Skeletal muscle satellite cell (primary cell): ENCODE measurements around the gene RASSF6.
"Not testable (repeated sequence)": the region's sequence is repeated elsewhere in the genome, so short reads cannot be mapped to it uniquely, and the experiment has no call there.

Experiments
- H3K27me3 ChIP-seq: 2 replicates; pipeline ENCODE4 v1.7.0; 2013; ENCODE audit warnings: low read length; ENCODE audit not compliant: control insufficient read depth, insufficient read depth
- H3K36me3 ChIP-seq: 2 replicates; pipeline ENCODE4 v1.7.0; 2013; ENCODE audit warnings: mild to moderate bottlenecking, control low read depth, low read length; ENCODE audit not compliant: insufficient read depth
- H3K4me1 ChIP-seq: 2 replicates; pipeline ENCODE4 v1.7.0; 2013; ENCODE audit warnings: low read length; ENCODE audit not compliant: control insufficient read depth, insufficient read depth
- H3K4me2 ChIP-seq: 2 replicates; pipeline ENCODE4 v1.7.0; 2013; ENCODE audit warnings: mild to moderate bottlenecking, low read length
- H3K4me3 ChIP-seq: 2 replicates; pipeline ENCODE4 v1.7.0; 2013; ENCODE audit warnings: low read length
- H3K9ac ChIP-seq: 2 replicates; pipeline ENCODE4 v1.7.0; 2013; ENCODE audit warnings: mild to moderate bottlenecking, low read depth, low read length, moderate library complexity
- H3K9me3 ChIP-seq: replicated peaks from 2 replicates; pipeline ENCODE4 v1.7.0; 2013; ENCODE audit warnings: mild to moderate bottlenecking, control low read depth, low read length

RASSF6 gene

DNA sequence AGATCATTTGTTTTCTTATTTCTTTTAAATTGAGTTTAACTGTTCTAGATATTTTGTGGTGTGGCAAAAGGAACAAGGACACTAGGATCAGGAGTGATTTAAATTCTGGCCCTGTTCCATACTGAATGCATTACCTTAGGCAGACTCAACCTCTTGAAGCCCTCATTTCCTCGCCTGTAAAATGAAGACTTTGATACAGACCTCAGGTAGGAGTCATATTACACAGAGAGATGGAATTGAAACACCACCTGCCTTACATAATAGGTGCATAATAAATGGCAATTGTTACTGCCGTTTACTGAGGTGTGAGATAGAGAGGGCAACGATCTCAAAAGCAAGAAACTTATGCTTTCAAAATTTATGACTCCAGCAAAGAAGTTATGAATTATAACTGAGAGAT, 28.2 kb upstream of the RASSF6 start:
- H3K4me3 ChIP-seq, result no peak overlapping the region
- H3K27me3 ChIP-seq, result no peaks in the 10 kb centered on the region
- no peaks in the 10 kb centered on the region for H3K36me3 ChIP-seq
- H3K9ac ChIP-seq, result no peak overlapping the region
- H3K9me3 ChIP-seq, result no peaks in the 10 kb centered on the region
- H3K4me1 ChIP-seq, result no peaks in the 10 kb centered on the region
- H3K4me2 ChIP-seq, result no peak overlapping the region

DNA sequence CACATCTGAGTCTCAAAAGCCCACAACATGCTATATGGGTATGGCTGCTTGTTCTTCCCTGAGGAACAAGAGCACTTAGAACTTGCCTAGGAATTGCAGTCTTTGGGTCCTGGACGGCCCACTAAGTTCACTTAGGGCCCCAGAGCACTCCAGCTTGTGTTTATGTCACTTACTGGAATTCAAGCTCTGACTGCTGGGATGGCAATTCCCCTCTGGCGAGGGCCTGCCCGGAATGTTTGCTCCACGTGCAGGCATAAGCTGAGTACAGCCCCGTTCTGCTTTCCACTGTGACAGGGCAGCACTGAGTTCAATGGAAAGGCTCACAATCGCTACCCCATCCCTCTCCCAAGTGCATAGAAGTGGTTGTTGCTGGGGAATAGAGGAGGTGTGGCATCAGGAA, 25.9 kb upstream of the RASSF6 start:
- H3K9ac ChIP-seq, result no peak overlapping the region
- H3K4me3 ChIP-seq, result no peak overlapping the region
- no peaks in the 10 kb centered on the region for H3K36me3 ChIP-seq
- no peaks in the 10 kb centered on the region for H3K9me3 ChIP-seq
- no peak overlapping the region for H3K4me2 ChIP-seq
- H3K4me1 ChIP-seq, result no peaks in the 10 kb centered on the region
- H3K27me3 ChIP-seq, result no peaks in the 10 kb centered on the region

DNA sequence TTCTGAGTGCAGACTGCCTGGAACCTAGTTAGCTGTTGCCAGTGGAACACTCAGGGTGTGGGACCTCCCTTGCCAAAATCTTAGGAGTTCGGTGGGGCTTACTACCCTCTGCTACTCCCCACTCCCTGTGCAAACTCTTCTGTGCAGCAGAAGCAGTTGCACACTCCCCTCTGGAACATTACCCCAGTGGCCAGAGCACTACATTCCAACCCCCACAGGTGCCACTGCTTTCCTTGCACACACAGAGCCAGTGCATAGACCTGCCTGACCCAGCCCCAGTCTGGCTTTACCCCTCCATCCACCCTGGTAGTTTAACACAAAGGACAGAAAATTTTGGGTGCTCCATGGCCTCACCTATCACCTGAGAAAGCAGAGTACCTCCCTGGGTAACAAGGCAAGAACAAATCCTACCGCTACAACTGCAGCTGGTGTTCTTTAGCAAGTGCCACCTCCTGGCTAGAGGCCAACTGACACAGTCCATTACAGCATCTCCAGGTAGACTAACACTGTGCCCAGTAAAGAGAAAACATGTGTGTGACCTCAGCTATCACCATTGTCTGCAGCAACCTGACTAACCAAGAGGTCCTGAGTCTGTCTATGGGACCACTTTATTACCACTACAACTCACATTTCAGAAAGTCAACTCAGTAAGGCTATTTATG, 11.5 kb upstream of the RASSF6 start:
- H3K9me3 ChIP-seq, result no peaks in the 10 kb centered on the region
- H3K4me3 ChIP-seq, result no peak overlapping the region
- no peaks in the 10 kb centered on the region for H3K4me1 ChIP-seq
- H3K36me3 ChIP-seq, result no peaks in the 10 kb centered on the region
- H3K27me3 ChIP-seq, result no peaks in the 10 kb centered on the region
- no peak overlapping the region for H3K9ac ChIP-seq
- H3K4me2 ChIP-seq, result no peak overlapping the region

DNA sequence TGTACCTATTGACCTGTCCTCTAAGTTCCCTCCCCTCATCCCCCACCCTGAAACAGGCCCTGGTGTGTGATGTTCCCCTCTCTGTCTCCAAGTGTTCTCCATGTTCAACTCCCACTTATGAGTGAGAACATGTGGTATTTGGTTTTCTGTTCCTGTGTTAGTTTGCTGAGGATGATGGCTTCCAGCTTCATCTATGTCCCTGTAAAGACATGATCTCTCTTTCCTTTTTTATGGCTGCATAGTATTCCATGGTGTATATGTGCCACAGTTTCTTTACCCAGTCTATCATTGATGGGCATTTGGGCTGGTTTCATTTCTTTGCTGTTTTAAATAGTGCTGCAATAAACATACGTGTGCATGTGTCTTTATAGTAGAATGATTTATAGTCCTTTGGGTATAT, 8.6 kb upstream of the RASSF6 start:
- not testable (repeated sequence) for H3K9ac ChIP-seq, H3K36me3 ChIP-seq, H3K4me3 ChIP-seq, H3K9me3 ChIP-seq, H3K27me3 ChIP-seq, H3K4me1 ChIP-seq, H3K4me2 ChIP-seq

DNA sequence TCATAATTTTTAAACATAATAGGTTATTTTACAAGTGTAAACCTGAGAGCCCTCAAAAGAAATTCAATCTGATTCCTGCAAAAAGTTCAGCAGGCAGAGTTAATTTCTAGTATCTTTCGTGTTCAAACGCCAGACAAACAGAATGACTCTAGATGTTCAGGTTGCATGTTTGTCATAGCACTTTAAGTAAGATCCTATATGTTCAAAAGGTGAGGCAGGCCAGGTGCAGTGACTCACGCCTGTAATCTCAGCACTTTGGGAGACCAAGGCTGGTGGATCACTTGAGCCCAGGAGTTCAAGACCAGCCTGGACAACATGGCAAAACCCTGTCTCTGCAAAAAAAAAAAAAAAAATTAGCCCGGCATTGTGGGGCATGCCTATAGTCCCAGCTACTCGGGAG, 1.1 kb upstream of the RASSF6 start:
- Histone ChIP-seq H3K4me2 (no peak overlapping the region), H3K27me3 (no peaks in the 10 kb centered on the region), H3K9me3 (no peaks in the 10 kb centered on the region), H3K4me3 (no peak overlapping the region), H3K36me3 (no peaks in the 10 kb centered on the region), H3K9ac (no peak overlapping the region), H3K4me1 (peaks cover 7% of the 10 kb centered on the region)

DNA sequence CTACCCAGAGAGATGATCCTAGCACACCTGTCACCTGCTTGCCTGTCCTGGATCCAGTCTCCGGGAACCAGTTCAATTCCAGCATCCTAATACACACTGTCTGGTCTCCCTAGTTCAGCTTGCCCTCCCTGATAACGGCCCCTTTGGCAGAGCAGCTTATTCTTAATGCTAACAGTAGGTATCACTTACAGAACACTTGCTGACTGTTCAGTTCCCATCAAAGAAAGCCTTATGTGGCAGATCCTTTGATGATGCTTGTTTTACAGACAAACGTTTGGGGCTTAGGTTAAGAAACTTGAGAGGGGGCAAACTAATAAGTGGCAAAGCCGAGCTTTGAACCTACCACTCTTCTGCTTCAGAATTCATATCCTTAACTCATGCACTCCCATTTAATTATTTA, 890 bp downstream of the RASSF6 start:
- Histone ChIP-seq H3K4me1 (peaks cover 7% of the 10 kb centered on the region), H3K4me2 (no peak overlapping the region), H3K4me3 (no peak overlapping the region), H3K27me3 (no peaks in the 10 kb centered on the region), H3K9me3 (no peaks in the 10 kb centered on the region), H3K9ac (no peak overlapping the region), H3K36me3 (no peaks in the 10 kb centered on the region)

DNA sequence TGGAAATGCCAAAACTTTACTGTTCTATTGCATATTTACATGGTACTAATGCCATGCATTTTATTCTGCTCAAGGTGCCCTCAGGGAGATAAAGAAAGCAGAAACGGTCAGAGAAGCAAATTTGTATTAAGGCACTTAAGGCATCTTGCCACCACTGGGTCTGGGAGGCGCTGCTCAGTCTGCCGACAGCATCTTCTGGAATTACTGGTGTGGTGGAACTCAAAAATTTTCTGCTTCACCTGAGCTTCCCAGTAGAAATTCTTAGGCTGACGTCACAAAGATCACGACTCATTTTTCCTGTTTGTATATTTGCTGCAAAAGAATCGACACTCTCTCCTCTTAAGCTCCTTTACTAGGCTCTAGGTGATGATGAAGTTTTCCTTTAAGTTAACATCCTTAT, 3.0 kb downstream of the RASSF6 start:
- no peaks in the 10 kb centered on the region for H3K27me3 ChIP-seq
- peaks cover 7% of the 10 kb centered on the region for H3K4me1 ChIP-seq
- no peak overlapping the region for H3K4me2 ChIP-seq
- H3K36me3 ChIP-seq, result no peaks in the 10 kb centered on the region
- no peak overlapping the region for H3K9ac ChIP-seq
- no peaks in the 10 kb centered on the region for H3K9me3 ChIP-seq
- no peak overlapping the region for H3K4me3 ChIP-seq

DNA sequence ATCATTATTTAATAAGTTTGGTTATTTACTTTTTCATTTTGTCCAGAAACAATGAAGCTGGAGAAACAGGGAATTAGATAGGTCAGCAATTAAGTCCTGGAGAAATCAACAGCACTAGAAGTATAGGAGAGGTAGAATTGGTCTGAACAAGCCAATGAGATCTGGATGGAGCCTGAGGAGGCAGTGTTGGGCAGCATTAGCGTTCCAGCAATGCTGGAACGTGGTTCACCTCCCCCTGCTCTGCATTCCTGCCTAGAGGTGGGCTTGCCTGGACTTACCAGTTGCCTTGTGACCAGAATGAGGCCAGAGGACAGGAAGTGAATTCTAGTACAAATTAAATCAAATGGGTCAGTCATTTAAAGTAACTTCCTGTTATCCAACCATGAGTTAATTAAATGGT, 4.6 kb downstream of the RASSF6 start:
- Histone ChIP-seq H3K9me3 (no peaks in the 10 kb centered on the region), H3K9ac (no peak overlapping the region), H3K4me1 (peaks cover 7% of the 10 kb centered on the region), H3K27me3 (no peaks in the 10 kb centered on the region), H3K4me3 (no peak overlapping the region), H3K36me3 (no peaks in the 10 kb centered on the region), H3K4me2 (no peak overlapping the region)

DNA sequence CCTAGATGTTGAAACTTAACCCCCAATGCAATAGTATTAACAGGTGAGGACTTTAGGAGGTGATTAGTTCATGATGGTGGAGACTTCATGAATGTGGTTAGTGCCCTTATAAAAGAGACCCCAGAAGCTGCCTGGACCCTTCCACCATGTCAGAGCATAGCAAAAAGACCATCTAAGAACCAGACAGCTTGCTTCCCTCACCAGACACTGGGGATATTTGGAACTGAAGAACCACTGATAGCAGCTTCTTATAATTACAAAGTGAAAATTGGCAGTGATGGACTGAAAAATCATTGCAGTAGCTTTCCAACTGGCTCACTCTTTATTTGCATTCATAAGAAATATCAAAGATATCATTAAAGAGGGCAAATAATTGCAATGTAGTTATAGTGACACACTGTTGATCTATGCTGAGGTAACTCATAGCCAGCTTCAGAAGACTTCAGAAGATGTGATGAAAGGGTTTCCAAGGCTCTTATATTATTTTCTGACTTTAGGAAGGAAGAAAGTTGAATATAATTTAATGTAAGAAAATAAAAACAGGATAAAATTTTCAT, 5.8 kb downstream of the RASSF6 start:
- Histone ChIP-seq H3K27me3 (no peaks in the 10 kb centered on the region), H3K9me3 (no peaks in the 10 kb centered on the region), H3K4me1 (peaks cover 10% of the 10 kb centered on the region)

DNA sequence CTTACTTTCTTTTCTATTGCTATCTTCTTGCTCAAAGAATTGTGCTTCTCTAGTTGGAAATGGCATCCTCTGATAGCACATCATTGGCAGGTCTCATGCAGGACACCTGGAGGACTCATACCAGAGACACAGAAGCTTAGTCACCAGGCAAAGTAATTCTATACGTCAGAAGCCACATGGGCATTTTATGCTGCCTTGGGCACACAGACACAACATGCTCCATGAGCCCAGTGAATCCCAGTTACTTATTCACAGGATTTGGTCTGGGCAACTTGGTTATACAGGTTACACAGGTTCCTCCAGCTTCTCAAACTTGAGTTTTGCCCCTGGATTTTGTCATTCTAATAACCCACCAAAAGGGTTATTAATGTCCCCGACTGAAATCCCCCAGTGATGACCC, 7.1 kb downstream of the RASSF6 start:
- Histone ChIP-seq H3K36me3 (no peaks in the 10 kb centered on the region), H3K9ac (no peak overlapping the region), H3K27me3 (no peaks in the 10 kb centered on the region), H3K9me3 (no peaks in the 10 kb centered on the region), H3K4me1 (peaks cover 19% of the 10 kb centered on the region), H3K4me3 (no peak overlapping the region), H3K4me2 (no peak overlapping the region)

More for the DNA sequence above, 5.8 kb downstream of the RASSF6 start:
- Histone ChIP-seq H3K9ac (no peak overlapping the region), H3K36me3 (no peaks in the 10 kb centered on the region), H3K4me2 (no peak overlapping the region), H3K4me3 (no peak overlapping the region)

DNA sequence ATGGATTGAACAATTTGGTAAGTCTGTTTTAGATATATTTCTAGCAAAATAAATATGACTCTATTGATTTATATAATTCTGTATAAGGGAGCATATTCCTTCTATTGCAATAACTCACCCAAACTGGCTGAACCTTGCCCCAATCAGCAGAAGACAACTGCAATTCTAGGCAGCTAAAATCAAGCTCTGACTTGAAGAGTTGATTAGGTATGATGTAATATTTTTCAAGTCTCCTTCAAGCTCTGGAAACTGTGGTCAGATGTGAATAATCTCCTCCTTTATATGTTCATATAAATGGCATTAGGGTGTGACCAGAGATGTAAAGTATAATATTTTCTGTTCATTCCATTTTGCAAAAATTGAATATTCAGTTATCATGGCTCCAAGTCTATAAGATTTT, 8.2 kb downstream of the RASSF6 start:
- Histone ChIP-seq H3K4me2 (no peak overlapping the region), H3K4me3 (no peak overlapping the region), H3K27me3 (no peaks in the 10 kb centered on the region), H3K36me3 (no peaks in the 10 kb centered on the region), H3K4me1 (peaks cover 25% of the 10 kb centered on the region), H3K9me3 (no peaks in the 10 kb centered on the region), H3K9ac (no peak overlapping the region)

DNA sequence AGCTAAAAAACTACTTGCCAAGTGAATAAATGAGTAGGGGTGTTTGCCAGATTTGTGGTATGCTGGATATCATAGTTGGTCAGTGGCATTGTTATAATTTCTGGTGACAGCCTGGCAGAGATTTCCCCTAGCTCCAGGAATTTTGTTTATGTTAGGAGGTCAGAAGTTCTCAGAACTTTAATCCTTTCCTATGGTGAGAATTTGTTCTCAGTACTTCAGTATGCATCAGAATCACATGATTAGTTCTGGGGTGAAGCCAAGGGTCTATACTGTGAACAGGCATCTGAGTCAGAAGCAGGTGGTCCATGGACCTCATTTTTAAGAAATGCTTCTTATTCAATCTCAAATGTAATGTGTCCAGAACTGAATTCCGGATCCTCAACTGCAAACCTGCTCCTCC, 10.5 kb downstream of the RASSF6 start:
- no peaks in the 10 kb centered on the region for H3K27me3 ChIP-seq
- peak overlapping the region; percentile 48 for H3K9ac ChIP-seq
- no peaks in the 10 kb centered on the region for H3K36me3 ChIP-seq
- peak overlapping the region; percentile 27 for H3K4me2 ChIP-seq
- no peaks in the 10 kb centered on the region for H3K9me3 ChIP-seq
- H3K4me3 ChIP-seq, result no peak overlapping the region
- peaks cover 28% of the 10 kb centered on the region for H3K4me1 ChIP-seq
